RWPE1 (cell line): ENCODE measurements around the gene VCL.

ENCODE experiments used
- CTCF ChIA-PET: fragments of 350-600 bp; sonication (Branson Sonifier 250); formaldehyde crosslinking; extraction: SDS; loops from one replicate; lab custom pipeline; 2021; lab: Yijun Ruan, JAX
- POLR2A ChIA-PET: fragments of 400-600 bp; formaldehyde crosslinking; extraction: SDS; loops from one replicate; lab custom pipeline; 2020; ENCODE audit warnings: antibody characterized with exemption; ENCODE audit not compliant: low non-redundant PET; lab: Yijun Ruan, JAX
- DNase-seq: peaks from one replicate; pipeline ENCODE4 v3.0.0; 2012; ENCODE audit warnings: low spot score
- H3K27ac ChIP-seq: fragments of 450-650 bp; 2 replicates; pipeline ENCODE4 v1.5.1; 2017
- TF ChIP-seq, protein P1 (sequence below): fragments of 450-650 bp; conservative IDR thresholded peaks from 2 replicates; pipeline ENCODE4 v1.5.1; 2017; ENCODE audit warnings: low read depth, mild to moderate bottlenecking

VCL gene

DNA sequence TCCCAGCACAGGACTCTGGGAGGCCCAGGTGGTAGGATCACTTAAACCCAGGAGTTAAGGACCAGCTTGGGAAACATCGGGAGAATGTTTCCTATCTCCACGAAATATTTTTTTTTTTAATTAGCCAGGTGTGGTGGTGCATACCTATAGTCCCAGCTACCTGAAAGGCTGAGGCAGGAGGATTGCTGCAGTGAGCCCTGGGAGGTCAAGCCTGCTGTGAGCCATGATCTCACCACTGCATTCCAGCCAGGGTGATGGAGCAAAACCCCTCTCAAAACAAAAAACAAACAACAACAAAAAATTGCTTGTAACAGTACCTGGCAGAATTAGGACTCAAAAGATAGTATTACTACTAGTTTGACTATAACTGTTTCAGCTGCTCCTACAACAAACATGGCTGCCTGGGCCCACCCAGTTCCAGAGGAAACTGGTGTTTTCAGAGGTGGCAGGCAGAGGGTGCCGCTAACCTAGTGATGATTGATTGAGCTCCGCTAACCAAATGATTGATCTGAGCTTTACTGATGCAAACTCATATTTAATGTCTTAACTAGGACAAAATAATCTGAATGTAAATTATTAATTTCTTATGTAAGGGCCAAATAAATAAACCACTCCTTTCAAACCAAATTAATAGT is 95.7 kb downstream of the VCL start:
- CTCF ChIA-PET = interaction anchor here (0.6 to 2.0 kb wide), 2 partner anchors 12 to 17 kb away, joined by 3 to 5 read pairs; no protein-coding TSS in a partner anchor
- TF ChIP-seq, protein P1, sequence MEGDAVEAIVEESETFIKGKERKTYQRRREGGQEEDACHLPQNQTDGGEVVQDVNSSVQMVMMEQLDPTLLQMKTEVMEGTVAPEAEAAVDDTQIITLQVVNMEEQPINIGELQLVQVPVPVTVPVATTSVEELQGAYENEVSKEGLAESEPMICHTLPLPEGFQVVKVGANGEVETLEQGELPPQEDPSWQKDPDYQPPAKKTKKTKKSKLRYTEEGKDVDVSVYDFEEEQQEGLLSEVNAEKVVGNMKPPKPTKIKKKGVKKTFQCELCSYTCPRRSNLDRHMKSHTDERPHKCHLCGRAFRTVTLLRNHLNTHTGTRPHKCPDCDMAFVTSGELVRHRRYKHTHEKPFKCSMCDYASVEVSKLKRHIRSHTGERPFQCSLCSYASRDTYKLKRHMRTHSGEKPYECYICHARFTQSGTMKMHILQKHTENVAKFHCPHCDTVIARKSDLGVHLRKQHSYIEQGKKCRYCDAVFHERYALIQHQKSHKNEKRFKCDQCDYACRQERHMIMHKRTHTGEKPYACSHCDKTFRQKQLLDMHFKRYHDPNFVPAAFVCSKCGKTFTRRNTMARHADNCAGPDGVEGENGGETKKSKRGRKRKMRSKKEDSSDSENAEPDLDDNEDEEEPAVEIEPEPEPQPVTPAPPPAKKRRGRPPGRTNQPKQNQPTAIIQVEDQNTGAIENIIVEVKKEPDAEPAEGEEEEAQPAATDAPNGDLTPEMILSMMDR = no peak
- DNase-seq = no peak
- POLR2A ChIA-PET = no interaction called here
- H3K27ac ChIP-seq = no peak overlapping the region

- ChIA-PET POLR2A (no interaction called here), CTCF (interaction anchor here (0.7 to 1.2 kb wide), 2 partner anchors 13 kb away, joined by 3 read pairs; no protein-coding TSS in a partner anchor)
- TF ChIP-seq, protein P1 = no peak
- no peak overlapping the region for H3K27ac ChIP-seq
- no peak for DNase-seq
Measured at GRCh38 chr10:74094231-74094630, 96.3 kb downstream of the VCL start.

DNA sequence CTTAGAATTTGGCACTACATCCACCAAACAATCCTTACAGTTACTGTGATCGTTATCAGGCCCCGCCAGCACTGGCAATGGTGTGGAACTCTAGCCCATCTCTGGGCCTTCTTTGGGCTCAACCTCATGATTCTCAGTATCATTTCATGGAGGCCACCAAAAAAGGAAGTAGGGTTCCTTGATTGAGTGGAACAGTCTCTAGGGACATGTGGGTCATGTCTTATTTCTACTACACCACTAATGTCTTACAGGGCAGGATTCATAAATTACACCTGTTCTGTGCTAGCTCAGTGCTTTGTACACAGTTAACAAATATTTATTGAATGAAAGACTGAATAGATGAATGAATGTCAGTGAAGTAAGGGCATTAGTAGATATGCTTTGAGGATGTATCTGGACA is 98.9 kb downstream of the VCL start:
- ChIA-PET POLR2A (no interaction called here), CTCF (interaction anchor here (2.0 kb wide), 1 partner anchor 16 kb away, joined by 7 read pairs; no protein-coding TSS in a partner anchor)
- TF ChIP-seq, protein P1 = no peak
- no peak for DNase-seq
- H3K27ac ChIP-seq = no peak overlapping the region

- no peak overlapping the region for H3K27ac ChIP-seq
- ChIA-PET CTCF (interaction anchor here (0.6 kb wide), 1 partner anchor 259 kb away, joined by 3 read pairs; no protein-coding TSS in a partner anchor), POLR2A (no interaction called here)
- DNase-seq = no peak
- TF ChIP-seq, protein P1 = no peak
Measured at GRCh38 chr10:74097776-74098175, 99.9 kb downstream of the VCL start.

- ChIA-PET POLR2A (no interaction called here), CTCF (interaction anchor here (0.6 to 1.6 kb wide), 2 partner anchors 135 to 1739 kb away, joined by 3 read pairs; no protein-coding TSS in a partner anchor)
- TF ChIP-seq, protein P1 = no peak
- DNase-seq = no peak
- no peak overlapping the region for H3K27ac ChIP-seq
Measured at GRCh38 chr10:74099420-74099819, 101.5 kb downstream of the VCL start.

GRCh38 chr10:74099836-74100235 is 101.9 kb downstream of the VCL start:
- no peak for DNase-seq
- POLR2A ChIA-PET = no interaction called here
- TF ChIP-seq, protein P1 = no peak
- CTCF ChIA-PET = interaction anchor here (0.6 to 1.6 kb wide), 4 partner anchors 49 to 1739 kb away, joined by 3 read pairs; partner anchors contain the start of gene PLAU
- no peak overlapping the region for H3K27ac ChIP-seq
